ENCODE data around the gene C1orf159. TPM values are rescaled to one million over a fixed set of nuclear protein-coding genes. Genes with fewer than 3 reads are reported as not detected.
"Not testable (repeated sequence)": the region's sequence is repeated elsewhere in the genome, so short reads cannot be mapped to it uniquely, and the experiment has no call there.

The C1orf159 gene
- total and polyA plus RNA-seq, 10 of the 15 experiments (the other 5 are each of a cell fraction or from before 2014, with no cell fraction given), result 0.11 to 23.4 (median 8.0) TPM

DNA sequence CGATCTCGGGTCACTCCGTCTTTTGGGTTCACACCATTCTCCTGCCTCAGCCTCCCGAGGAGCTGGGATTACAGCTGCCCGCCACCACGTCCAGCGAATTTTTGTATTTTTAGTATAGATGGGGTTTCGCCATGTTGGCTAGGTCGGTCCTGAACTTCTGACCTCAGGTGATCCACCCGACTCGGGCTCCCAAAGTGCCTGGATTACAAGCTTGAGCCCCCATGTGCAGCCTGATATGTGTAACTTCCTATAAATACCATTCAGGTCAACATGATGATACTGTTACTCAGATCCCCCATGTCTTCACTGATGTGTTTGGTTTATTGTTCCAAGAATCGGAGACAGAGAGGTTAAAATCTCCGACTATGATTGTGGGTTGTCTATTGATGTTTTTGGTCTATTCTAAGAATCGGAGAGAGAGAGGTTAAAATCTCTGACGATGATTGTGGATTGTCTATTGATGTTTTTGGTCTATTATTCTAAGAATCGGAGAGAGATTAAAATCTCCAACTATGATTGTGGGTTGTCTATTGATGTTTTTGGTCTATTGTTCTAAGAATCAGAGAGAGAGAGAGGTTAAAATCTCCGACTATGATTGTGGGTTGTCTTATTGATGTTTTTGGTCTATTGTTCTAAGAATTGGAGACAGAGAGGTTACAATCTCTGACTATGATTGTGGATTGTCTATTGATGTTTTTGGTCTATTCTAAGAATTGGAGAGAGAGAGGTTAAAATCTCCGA, 17.0 kb downstream of the C1orf159 start:
- ATAC-seq (no peak), FAIRE-seq (no peak), DNase-seq (ENCODE audit: low read depth, low spot score) (no peak)
- CTCF ChIA-PET, result no interaction called here
- no peak overlapping the region for H3K4me2 ChIP-seq (ENCODE audit: control insufficient read depth, insufficient read depth)
- H3K4me1 ChIP-seq (ENCODE audit: control insufficient read depth, insufficient read depth, low read length), result no peaks in the 10 kb centered on the region
- SMC1A ChIA-PET (ENCODE audit: uncharacterized antibody, unreplicated experiment), result no interaction called here
- no peaks in the 10 kb centered on the region for H3K79me2 ChIP-seq (ENCODE audit: control insufficient read depth, insufficient read depth, low read length)
- H4K20me1 ChIP-seq (ENCODE audit: control insufficient read depth, insufficient read depth), result no peaks in the 10 kb centered on the region
- H3K27me3 ChIP-seq (replicated peaks in 1 of 2; ENCODE audit: control insufficient read depth in 2 of 2, insufficient read depth in 2 of 2, low read length in 1 of 2), result no peaks in the 10 kb centered on the region
- H2AFZ ChIP-seq (ENCODE audit: control insufficient read depth, low read depth, low read length), result no peak overlapping the region
- POLR2A ChIA-PET, result no interaction called here
- TF ChIP-seq SREBF2 (IDR thresholded peaks at IDR 0.05; ENCODE audit: low read length), result no peak
- TF ChIP-seq RB1 (IDR thresholded peaks at IDR 0.05; ENCODE audit: borderline replicate concordance), result no peak
- no peak for TF ChIP-seq RCOR1 (conservative IDR thresholded peaks at IDR 0.05; ENCODE audit: low read depth, low read length)
- TF ChIP-seq, protein P1, sequence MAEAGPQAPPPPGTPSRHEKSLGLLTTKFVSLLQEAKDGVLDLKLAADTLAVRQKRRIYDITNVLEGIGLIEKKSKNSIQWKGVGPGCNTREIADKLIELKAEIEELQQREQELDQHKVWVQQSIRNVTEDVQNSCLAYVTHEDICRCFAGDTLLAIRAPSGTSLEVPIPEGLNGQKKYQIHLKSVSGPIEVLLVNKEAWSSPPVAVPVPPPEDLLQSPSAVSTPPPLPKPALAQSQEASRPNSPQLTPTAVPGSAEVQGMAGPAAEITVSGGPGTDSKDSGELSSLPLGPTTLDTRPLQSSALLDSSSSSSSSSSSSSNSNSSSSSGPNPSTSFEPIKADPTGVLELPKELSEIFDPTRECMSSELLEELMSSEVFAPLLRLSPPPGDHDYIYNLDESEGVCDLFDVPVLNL (IDR thresholded peaks at IDR 0.05; ENCODE audit: low read depth, low read length), result no peak
- TF ChIP-seq, protein P2, sequence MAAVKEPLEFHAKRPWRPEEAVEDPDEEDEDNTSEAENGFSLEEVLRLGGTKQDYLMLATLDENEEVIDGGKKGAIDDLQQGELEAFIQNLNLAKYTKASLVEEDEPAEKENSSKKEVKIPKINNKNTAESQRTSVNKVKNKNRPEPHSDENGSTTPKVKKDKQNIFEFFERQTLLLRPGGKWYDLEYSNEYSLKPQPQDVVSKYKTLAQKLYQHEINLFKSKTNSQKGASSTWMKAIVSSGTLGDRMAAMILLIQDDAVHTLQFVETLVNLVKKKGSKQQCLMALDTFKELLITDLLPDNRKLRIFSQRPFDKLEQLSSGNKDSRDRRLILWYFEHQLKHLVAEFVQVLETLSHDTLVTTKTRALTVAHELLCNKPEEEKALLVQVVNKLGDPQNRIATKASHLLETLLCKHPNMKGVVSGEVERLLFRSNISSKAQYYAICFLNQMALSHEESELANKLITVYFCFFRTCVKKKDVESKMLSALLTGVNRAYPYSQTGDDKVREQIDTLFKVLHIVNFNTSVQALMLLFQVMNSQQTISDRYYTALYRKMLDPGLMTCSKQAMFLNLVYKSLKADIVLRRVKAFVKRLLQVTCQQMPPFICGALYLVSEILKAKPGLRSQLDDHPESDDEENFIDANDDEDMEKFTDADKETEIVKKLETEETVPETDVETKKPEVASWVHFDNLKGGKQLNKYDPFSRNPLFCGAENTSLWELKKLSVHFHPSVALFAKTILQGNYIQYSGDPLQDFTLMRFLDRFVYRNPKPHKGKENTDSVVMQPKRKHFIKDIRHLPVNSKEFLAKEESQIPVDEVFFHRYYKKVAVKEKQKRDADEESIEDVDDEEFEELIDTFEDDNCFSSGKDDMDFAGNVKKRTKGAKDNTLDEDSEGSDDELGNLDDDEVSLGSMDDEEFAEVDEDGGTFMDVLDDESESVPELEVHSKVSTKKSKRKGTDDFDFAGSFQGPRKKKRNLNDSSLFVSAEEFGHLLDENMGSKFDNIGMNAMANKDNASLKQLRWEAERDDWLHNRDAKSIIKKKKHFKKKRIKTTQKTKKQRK (IDR thresholded peaks at IDR 0.05; ENCODE audit: low read depth, low read length), result no peak
- no peak for TF ChIP-seq CHD2 (IDR thresholded peaks at IDR 0.05; ENCODE audit: borderline replicate concordance, low read depth, low read length)
- TF ChIP-seq SMARCA5 (IDR thresholded peaks at IDR 0.05), result no peak
- no peak for TF ChIP-seq BHLHE40 (IDR thresholded peaks at IDR 0.05; ENCODE audit: borderline replicate concordance in 1 of 2, low read depth in 2 of 2, low read length in 1 of 2)
- TF ChIP-seq NR2C1 (IDR thresholded peaks at IDR 0.05), result no peak
- TF ChIP-seq IKZF1 (conservative IDR thresholded peaks at IDR 0.05), result no peak
- intact Hi-C loops (cut with micrococcal nuclease; ENCODE audit: unreplicated experiment) (no loop called here), in situ Hi-C loops (cut with MboI) (no loop called here)
- peaks cover 3% of the 10 kb centered on the region; the same call in 1 of the 3 replicates for H3K9me3 ChIP-seq (replicated peaks; ENCODE audit: control insufficient read depth, insufficient read depth, low read length)
- TSS peak; percentile 35 for BruUV-seq (replicated peaks)
- no peaks in the 10 kb centered on the region for H3K36me3 ChIP-seq (ENCODE audit: control insufficient read depth in 2 of 2, insufficient read depth in 2 of 2, low read length in 1 of 2)
- WGBS (ENCODE audit: insufficient coverage, insufficient replicate concordance, low lambda C conversion rate, missing lambda C conversion rate), result 93% methylated on average over 18 of the region's 18 CpGs
- RAD21 ChIA-PET (ENCODE audit: unreplicated experiment), result no interaction called here
- H3K27ac ChIP-seq (ENCODE audit: control insufficient read depth, insufficient read depth), result no peak overlapping the region
- no peak overlapping the region for H3K9ac ChIP-seq (ENCODE audit: control insufficient read depth, insufficient read depth, low read length)
- H3K4me3 ChIP-seq, result no peak overlapping the region

DNA sequence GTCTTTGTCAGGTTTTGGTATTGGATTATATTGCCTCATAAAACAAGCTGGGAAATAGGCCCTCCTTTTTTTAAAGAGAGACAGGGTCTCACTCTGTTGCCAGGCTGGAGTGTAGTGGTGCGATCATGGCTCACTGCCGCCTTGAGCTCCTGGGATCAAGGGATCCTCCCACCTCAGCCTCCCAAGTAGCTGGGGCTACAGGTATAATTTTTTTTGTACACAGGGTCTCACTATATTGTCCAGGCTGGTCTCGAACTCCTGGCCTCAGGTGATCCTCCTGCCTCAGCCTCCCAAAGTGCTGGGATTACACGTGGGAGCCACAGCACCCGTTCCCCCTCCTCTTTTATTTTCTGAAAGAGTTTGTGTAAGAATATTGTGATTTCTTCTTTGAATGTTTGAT, 19.8 kb downstream of the C1orf159 start:
- H3K9me3 ChIP-seq (replicated peaks; ENCODE audit: control insufficient read depth, insufficient read depth, low read length); SMC1A ChIA-PET (ENCODE audit: uncharacterized antibody, unreplicated experiment); BruUV-seq (replicated peaks); POLR2A ChIA-PET; H3K27me3 ChIP-seq (replicated peaks in 1 of 2; ENCODE audit: control insufficient read depth in 2 of 2, insufficient read depth in 2 of 2, low read length in 1 of 2); H3K4me2 ChIP-seq (ENCODE audit: control insufficient read depth, insufficient read depth); in situ Hi-C loops (cut with MboI); RAD21 ChIA-PET (ENCODE audit: unreplicated experiment); H2AFZ ChIP-seq (ENCODE audit: control insufficient read depth, low read depth, low read length); H3K79me2 ChIP-seq (ENCODE audit: control insufficient read depth, insufficient read depth, low read length); H3K36me3 ChIP-seq (ENCODE audit: control insufficient read depth in 2 of 2, insufficient read depth in 2 of 2, low read length in 1 of 2); DNase-seq (ENCODE audit: low read depth, low spot score); H4K20me1 ChIP-seq (ENCODE audit: control insufficient read depth, insufficient read depth); H3K4me3 ChIP-seq; ATAC-seq; H3K4me1 ChIP-seq (ENCODE audit: control insufficient read depth, insufficient read depth, low read length); H3K9ac ChIP-seq (ENCODE audit: control insufficient read depth, insufficient read depth, low read length); H3K27ac ChIP-seq (ENCODE audit: control insufficient read depth, insufficient read depth); FAIRE-seq; CTCF ChIA-PET; intact Hi-C loops (cut with micrococcal nuclease; ENCODE audit: unreplicated experiment): not testable (repeated sequence)
- WGBS (ENCODE audit: insufficient coverage, insufficient replicate concordance, low lambda C conversion rate, missing lambda C conversion rate), result 85% methylated on average over 5 of the region's 5 CpGs

Measured in GM12878 (cell line).